SK-N-SH treated with all-trans-retinoic acid at 6 μM for 48 hours (cell line): ENCODE measurements around the gene LAMA3.

Source experiments
- ATAC-seq: fragments of 200-7000 bp; cut with Tn5 transposase; 3 replicates; pipeline ENCODE4 v1.9.1; 2020; ENCODE audit warnings: mild to moderate bottlenecking, moderate library complexity
- ARNTL ChIP-seq: fragments of 450-650 bp; formaldehyde crosslinking; IDR thresholded peaks from 2 replicates; pipeline ENCODE4 v1.5.0; 2020; ENCODE audit warnings: low read depth, mild to moderate bottlenecking, moderate library complexity, borderline replicate concordance
- CSDC2 ChIP-seq: fragments of 250-450 bp; sonication (Bioruptor Pico); IDR thresholded peaks from 2 replicates; pipeline ENCODE4 v1.5.0; 2020; ENCODE audit warnings: mild to moderate bottlenecking, moderate library complexity
- GLIS3 ChIP-seq: fragments of 250-450 bp; sonication (Bioruptor Pico); IDR thresholded peaks from 2 replicates; pipeline ENCODE4 v1.5.0; 2020; ENCODE audit warnings: mild to moderate bottlenecking, moderate library complexity
- ISL1 ChIP-seq: fragments of 250-450 bp; sonication (Bioruptor Pico); IDR thresholded peaks from 2 replicates; pipeline ENCODE4 v2.1.2; 2022; ENCODE audit warnings: mild to moderate bottlenecking, moderate library complexity
- PPARA ChIP-seq: fragments of 250-450 bp; sonication (Bioruptor Pico); IDR thresholded peaks from 2 replicates; pipeline ENCODE4 v1.5.0; 2020; ENCODE audit warnings: mild to moderate bottlenecking, borderline replicate concordance
- RARB ChIP-seq: fragments of 250-450 bp; sonication (Bioruptor Pico); IDR thresholded peaks from 2 replicates; pipeline ENCODE4 v1.8.0; 2021; ENCODE audit warnings: mild to moderate bottlenecking, moderate library complexity
- SNAI2 ChIP-seq: fragments of 250-450 bp; sonication (Bioruptor Pico); IDR thresholded peaks from 2 replicates; pipeline ENCODE4 v1.5.0; 2020; ENCODE audit warnings: mild to moderate bottlenecking, moderate library complexity
- TOX ChIP-seq: fragments of 250-450 bp; sonication (Bioruptor Pico); IDR thresholded peaks from 2 replicates; pipeline ENCODE4 v1.8.0; 2021; ENCODE audit warnings: mild to moderate bottlenecking, moderate library complexity, borderline replicate concordance
- ZFP3 ChIP-seq: fragments of 250-450 bp; sonication (Bioruptor Pico); IDR thresholded peaks from 2 replicates; pipeline ENCODE4 v1.5.0; 2020; ENCODE audit warnings: mild to moderate bottlenecking, moderate library complexity
- ZFP30 ChIP-seq: fragments of 450-650 bp; formaldehyde crosslinking; IDR thresholded peaks from 2 replicates; pipeline ENCODE4 v1.5.0; 2022; ENCODE audit warnings: mild to moderate bottlenecking, moderate library complexity
- ZNF565 ChIP-seq: fragments of 450-650 bp; formaldehyde crosslinking; conservative IDR thresholded peaks from 2 replicates; pipeline ENCODE4 v1.5.0; 2020; ENCODE audit warnings: low read depth, mild to moderate bottlenecking, moderate library complexity
- ZNF8 ChIP-seq: fragments of 450-650 bp; formaldehyde crosslinking; IDR thresholded peaks from 2 replicates; pipeline ENCODE4 v1.5.0; 2020; ENCODE audit warnings: mild to moderate bottlenecking, moderate library complexity
- TF ChIP-seq, protein P1 (sequence below): fragments of 250-450 bp; sonication (Bioruptor Pico); IDR thresholded peaks from 2 replicates; pipeline ENCODE4 v1.5.1; 2021; ENCODE audit warnings: mild to moderate bottlenecking, moderate library complexity
- TF ChIP-seq, protein P2 (sequence below): fragments of 250-450 bp; sonication (Bioruptor Pico); IDR thresholded peaks from 2 replicates; pipeline ENCODE4 v1.8.0; 2020; ENCODE audit warnings: mild to moderate bottlenecking, moderate library complexity, borderline replicate concordance
- TF ChIP-seq, protein P3 (sequence below): fragments of 250-450 bp; sonication (Bioruptor Pico); IDR thresholded peaks from 2 replicates; pipeline ENCODE4 v1.8.0; 2021; ENCODE audit warnings: low read depth, mild to moderate bottlenecking, moderate library complexity, borderline replicate concordance
- TF ChIP-seq, protein P4 (sequence below): fragments of 250-450 bp; sonication (Bioruptor Pico); IDR thresholded peaks from 2 replicates; pipeline ENCODE4 v1.5.0; 2020; ENCODE audit warnings: mild to moderate bottlenecking, moderate library complexity

The LAMA3 gene

DNA sequence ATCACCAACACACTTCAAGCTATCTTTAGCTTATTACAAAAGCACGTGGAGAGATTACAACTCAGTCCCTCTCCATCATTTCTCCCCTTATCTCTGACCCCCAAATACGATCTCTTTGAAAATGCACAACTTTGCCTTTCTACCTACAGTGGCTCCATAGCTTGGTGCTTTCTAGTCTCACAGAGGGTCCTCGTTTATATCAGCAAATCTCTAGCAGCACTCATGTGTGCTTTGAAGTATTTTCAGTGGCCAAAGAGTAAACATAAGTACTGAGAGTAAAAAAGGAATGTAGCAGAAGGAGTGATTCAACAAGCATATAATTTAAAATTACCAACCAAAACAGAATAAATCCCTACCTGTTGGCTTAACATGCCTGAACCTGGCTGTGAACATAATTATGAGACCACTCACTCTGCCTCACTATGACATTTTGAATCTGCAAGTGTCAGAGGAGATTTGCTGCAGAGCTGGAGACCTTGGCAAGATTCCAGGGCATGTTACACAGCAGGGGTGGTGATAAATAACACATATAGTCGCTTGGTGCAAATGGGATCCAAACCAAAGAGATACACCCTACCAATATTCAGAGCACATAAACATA lies 54.6 kb downstream of the LAMA3 start:
- no peak for TF ChIP-seq CSDC2 (CRISPR knock-in tag)
- TF ChIP-seq, protein P1, sequence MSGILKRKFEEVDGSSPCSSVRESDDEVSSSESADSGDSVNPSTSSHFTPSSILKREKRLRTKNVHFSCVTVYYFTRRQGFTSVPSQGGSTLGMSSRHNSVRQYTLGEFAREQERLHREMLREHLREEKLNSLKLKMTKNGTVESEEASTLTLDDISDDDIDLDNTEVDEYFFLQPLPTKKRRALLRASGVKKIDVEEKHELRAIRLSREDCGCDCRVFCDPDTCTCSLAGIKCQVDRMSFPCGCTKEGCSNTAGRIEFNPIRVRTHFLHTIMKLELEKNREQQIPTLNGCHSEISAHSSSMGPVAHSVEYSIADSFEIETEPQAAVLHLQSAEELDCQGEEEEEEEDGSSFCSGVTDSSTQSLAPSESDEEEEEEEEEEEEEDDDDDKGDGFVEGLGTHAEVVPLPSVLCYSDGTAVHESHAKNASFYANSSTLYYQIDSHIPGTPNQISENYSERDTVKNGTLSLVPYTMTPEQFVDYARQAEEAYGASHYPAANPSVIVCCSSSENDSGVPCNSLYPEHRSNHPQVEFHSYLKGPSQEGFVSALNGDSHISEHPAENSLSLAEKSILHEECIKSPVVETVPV: no peak
- no peak for TF ChIP-seq TOX (CRISPR knock-in tag)
- TF ChIP-seq PPARA: no peak
- TF ChIP-seq ISL1: no peak
- no peak for TF ChIP-seq ARNTL (CRISPR knock-in tag)
- ATAC-seq: no peak

DNA sequence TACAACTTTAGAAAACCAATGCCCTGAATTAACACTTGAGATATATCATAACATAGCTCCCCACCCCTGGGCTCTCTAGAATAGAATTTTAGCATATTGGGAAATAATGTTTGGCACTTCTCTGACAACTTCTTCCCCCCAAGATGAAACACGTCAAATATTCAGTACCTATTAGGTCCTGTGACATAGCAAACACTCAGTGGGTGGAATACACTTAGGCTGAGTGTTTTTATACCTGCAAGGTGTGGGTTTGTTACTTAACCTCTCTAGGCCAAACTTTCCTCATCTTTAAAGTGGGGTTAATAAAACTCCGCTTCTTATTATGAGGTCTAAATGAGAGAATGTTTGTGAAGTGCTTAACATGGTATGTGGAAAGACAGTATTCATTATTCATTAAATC lies 56.1 kb downstream of the LAMA3 start:
- ATAC-seq: no peak
- TF ChIP-seq RARB (CRISPR knock-in tag) (no peak), ZFP30 (CRISPR knock-in tag) (no peak), TOX (CRISPR knock-in tag) (no peak), ZFP3 (no peak), ZNF8 (CRISPR knock-in tag) (no peak), ZNF565 (CRISPR knock-in tag) (no peak), GLIS3 (CRISPR knock-in tag) (no peak)
- TF ChIP-seq, protein P1: no peak
- TF ChIP-seq, protein P2, sequence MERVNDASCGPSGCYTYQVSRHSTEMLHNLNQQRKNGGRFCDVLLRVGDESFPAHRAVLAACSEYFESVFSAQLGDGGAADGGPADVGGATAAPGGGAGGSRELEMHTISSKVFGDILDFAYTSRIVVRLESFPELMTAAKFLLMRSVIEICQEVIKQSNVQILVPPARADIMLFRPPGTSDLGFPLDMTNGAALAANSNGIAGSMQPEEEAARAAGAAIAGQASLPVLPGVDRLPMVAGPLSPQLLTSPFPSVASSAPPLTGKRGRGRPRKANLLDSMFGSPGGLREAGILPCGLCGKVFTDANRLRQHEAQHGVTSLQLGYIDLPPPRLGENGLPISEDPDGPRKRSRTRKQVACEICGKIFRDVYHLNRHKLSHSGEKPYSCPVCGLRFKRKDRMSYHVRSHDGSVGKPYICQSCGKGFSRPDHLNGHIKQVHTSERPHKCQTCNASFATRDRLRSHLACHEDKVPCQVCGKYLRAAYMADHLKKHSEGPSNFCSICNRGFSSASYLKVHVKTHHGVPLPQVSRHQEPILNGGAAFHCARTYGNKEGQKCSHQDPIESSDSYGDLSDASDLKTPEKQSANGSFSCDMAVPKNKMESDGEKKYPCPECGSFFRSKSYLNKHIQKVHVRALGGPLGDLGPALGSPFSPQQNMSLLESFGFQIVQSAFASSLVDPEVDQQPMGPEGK (CRISPR knock-in tag): no peak
- TF ChIP-seq, protein P3, sequence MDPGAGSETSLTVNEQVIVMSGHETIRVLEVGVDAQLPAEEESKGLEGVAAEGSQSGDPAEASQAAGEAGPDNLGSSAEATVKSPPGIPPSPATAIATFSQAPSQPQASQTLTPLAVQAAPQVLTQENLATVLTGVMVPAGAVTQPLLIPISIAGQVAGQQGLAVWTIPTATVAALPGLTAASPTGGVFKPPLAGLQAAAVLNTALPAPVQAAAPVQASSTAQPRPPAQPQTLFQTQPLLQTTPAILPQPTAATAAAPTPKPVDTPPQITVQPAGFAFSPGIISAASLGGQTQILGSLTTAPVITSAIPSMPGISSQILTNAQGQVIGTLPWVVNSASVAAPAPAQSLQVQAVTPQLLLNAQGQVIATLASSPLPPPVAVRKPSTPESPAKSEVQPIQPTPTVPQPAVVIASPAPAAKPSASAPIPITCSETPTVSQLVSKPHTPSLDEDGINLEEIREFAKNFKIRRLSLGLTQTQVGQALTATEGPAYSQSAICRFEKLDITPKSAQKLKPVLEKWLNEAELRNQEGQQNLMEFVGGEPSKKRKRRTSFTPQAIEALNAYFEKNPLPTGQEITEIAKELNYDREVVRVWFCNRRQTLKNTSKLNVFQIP (CRISPR knock-in tag): no peak

DNA sequence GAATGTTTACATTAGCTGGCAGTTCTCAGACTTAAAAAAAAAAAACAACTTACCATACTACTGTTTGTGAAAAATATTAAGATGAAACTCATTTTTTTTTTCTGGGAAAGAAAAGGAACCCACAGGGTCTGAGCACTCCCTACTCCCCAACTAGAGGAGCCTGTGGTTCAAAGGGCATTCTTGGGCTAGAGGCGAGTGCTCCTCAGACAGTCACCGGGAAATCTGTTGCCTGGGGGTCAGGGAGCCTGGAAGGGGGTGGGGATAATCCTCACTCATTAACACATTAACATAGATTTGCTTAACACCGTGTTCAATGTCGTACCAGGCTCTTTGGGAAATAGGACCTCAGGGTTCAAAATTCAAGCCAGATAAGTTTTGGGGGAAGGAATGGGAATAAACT lies 57.6 kb downstream of the LAMA3 start:
- ATAC-seq: no peak
- TF ChIP-seq SNAI2 (no peak), CSDC2 (CRISPR knock-in tag) (no peak), ARNTL (CRISPR knock-in tag) (no peak), TOX (CRISPR knock-in tag) (no peak), ZFP30 (CRISPR knock-in tag) (no peak)
- TF ChIP-seq, protein P4, sequence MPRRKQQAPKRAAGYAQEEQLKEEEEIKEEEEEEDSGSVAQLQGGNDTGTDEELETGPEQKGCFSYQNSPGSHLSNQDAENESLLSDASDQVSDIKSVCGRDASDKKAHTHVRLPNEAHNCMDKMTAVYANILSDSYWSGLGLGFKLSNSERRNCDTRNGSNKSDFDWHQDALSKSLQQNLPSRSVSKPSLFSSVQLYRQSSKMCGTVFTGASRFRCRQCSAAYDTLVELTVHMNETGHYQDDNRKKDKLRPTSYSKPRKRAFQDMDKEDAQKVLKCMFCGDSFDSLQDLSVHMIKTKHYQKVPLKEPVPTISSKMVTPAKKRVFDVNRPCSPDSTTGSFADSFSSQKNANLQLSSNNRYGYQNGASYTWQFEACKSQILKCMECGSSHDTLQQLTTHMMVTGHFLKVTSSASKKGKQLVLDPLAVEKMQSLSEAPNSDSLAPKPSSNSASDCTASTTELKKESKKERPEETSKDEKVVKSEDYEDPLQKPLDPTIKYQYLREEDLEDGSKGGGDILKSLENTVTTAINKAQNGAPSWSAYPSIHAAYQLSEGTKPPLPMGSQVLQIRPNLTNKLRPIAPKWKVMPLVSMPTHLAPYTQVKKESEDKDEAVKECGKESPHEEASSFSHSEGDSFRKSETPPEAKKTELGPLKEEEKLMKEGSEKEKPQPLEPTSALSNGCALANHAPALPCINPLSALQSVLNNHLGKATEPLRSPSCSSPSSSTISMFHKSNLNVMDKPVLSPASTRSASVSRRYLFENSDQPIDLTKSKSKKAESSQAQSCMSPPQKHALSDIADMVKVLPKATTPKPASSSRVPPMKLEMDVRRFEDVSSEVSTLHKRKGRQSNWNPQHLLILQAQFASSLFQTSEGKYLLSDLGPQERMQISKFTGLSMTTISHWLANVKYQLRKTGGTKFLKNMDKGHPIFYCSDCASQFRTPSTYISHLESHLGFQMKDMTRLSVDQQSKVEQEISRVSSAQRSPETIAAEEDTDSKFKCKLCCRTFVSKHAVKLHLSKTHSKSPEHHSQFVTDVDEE (CRISPR knock-in tag): no peak
- TF ChIP-seq, protein P3 (CRISPR knock-in tag): no peak
- TF ChIP-seq, protein P2 (CRISPR knock-in tag): no peak
- TF ChIP-seq, protein P1: no peak
